ENCODE measurements around the gene ANKRD63. TPM values are rescaled to one million over a fixed set of nuclear protein-coding genes. Genes with fewer than 3 reads are reported as not detected.

ANKRD63 gene
- total RNA-seq, 1 experiment from 2014 or later: 0.46 TPM

- H3K4me2 ChIP-seq (ENCODE audit: insufficient read depth, insufficient read length, low read length): no peak overlapping the region
- no peaks in the 10 kb centered on the region for H4K20me1 ChIP-seq (ENCODE audit: control insufficient read depth, insufficient read depth, insufficient read length)
- no peak overlapping the region for H2BK20ac ChIP-seq (ENCODE audit: low read depth, low read length, poor library complexity, severe bottlenecking)
- H3K27me3 ChIP-seq (ENCODE audit: insufficient read depth, low read length): no peaks in the 10 kb centered on the region
- H2BK12ac ChIP-seq (ENCODE audit: insufficient read length, low read depth, low read length): no peak overlapping the region
- 0 out of 7 replicates have a peak overlapping the region, but pooled peaks of 1 of the 3 experiments have one; percentile 10 for H3K27ac Mint-ChIP-seq
- H3K56ac ChIP-seq (ENCODE audit: insufficient read length, low read depth, low read length): no peak overlapping the region
- no peaks in the 10 kb centered on the region for H3K79me2 ChIP-seq (ENCODE audit: insufficient read depth, low read length)
- no peak overlapping the region for H2AFZ ChIP-seq (ENCODE audit: low read length)
- H3K9ac ChIP-seq (ENCODE audit: extremely low read depth, insufficient read length, low read length): no peak overlapping the region
- no peaks in the 10 kb centered on the region for H3K79me1 ChIP-seq (ENCODE audit: insufficient read depth, low read depth, low read length, poor library complexity, severe bottlenecking)
- H3K4me1 Mint-ChIP-seq: peaks cover 15 to 34% of the 10 kb centered on the region in 2 experiments
- no peaks in the 10 kb centered on the region; the same call in 1 of the 2 replicates for H3K27me3 Mint-ChIP-seq (ENCODE audit: low read depth)
- no peak overlapping the region for H2BK15ac ChIP-seq (ENCODE audit: low read depth, low read length)
- TF ChIP-seq CTCF (conservative IDR thresholded peaks at IDR 0.05): no peak
- H4K8ac ChIP-seq (replicated peaks; ENCODE audit: insufficient read length, low read depth, low read length): no peak overlapping the region
- H3T11ph ChIP-seq (ENCODE audit: low read length): no peak overlapping the region
- no peaks in the 10 kb centered on the region for H3K9me3 ChIP-seq (ENCODE audit: control insufficient read depth, low read depth, low read length)
- no peak overlapping the region for H2AK5ac ChIP-seq (ENCODE audit: insufficient read length, low read length)
- no peaks in the 10 kb centered on the region; a peak in 1 of 5 replicates for H3K9me3 Mint-ChIP-seq
- no peak overlapping the region for H3K14ac ChIP-seq (ENCODE audit: insufficient read depth, low read length)
- H2BK5ac ChIP-seq (ENCODE audit: insufficient read length, low read length): no peak overlapping the region
- H3K18ac ChIP-seq (ENCODE audit: insufficient read length, low read depth, low read length): no peak overlapping the region
- no peak overlapping the region for H4K5ac ChIP-seq (ENCODE audit: insufficient read length, low read depth, low read length)
- no peak overlapping the region for H2BK120ac ChIP-seq (ENCODE audit: low read depth, low read length, poor library complexity, severe bottlenecking)
- H3K4ac ChIP-seq (ENCODE audit: low read depth, low read length): no peak overlapping the region
- no peak for DNase-seq
- no peaks in the 10 kb centered on the region for H3K23me2 ChIP-seq (ENCODE audit: insufficient read length, low read depth, low read length, poor library complexity, severe bottlenecking)
- H4K91ac ChIP-seq (ENCODE audit: insufficient read length, low read depth, low read length): no peak overlapping the region
- H3K4me3 Mint-ChIP-seq: no peak overlapping the region
- H3K36me3 Mint-ChIP-seq (ENCODE audit: insufficient read depth in 1 of 3, low read depth in 3 of 3): no peaks in the 10 kb centered on the region; a peak in 2 of 7 replicates
- no peak overlapping the region for H3K23ac ChIP-seq (ENCODE audit: insufficient read length, low read depth, low read length)
- WGBS (ENCODE audit: extremely low coverage, insufficient read length, low lambda C conversion rate): no CpG with 5 or more reads among the region's 7 CpGs
- no peaks in the 10 kb centered on the region for H3K4me1 ChIP-seq (ENCODE audit: insufficient read depth, low read length)
- no peak overlapping the region for H3K27ac ChIP-seq (ENCODE audit: insufficient read length, low read depth, low read length)
Measured at GRCh38 chr15:40266828-40267304, 16.0 kb downstream of the ANKRD63 start.
